ENCODE measurements around the gene SORCS3.
A peak's percentile ranks its signal among the peaks of the same experiment; 100 is the strongest.

Gene SORCS3

DNA sequence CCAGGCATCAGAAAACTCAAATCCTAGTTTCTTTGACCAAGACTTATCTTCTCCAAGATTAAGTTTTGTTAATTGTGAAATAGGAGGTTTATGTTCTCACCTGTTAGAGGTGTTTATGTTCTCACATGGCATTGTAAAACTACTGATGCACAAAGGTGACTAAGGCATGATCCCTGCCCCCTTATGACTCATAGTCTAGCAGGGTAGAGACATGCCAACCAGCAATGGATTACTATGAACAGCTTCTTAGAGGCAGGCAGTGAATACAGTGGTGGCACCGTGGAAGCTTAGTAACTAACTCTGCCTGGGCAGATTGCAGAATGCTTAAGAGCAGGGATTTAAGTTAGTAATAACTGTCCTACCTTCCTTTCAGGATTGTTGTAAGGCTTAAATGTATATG, 400.9 kb downstream of the SORCS3 start:
- no peaks in the 10 kb centered on the region for H3K9me3 Mint-ChIP-seq
- no peaks in the 10 kb centered on the region for H3K4me1 Mint-ChIP-seq
- TF ChIP-seq CTCF (IDR thresholded peaks at IDR 0.05): no peak
- H3K27ac Mint-ChIP-seq: no peak overlapping the region
- peaks cover 3% of the 10 kb centered on the region for H3K27me3 Mint-ChIP-seq (ENCODE audit: low read depth, poor library complexity)
- no peaks in the 10 kb centered on the region for H3K36me3 Mint-ChIP-seq (ENCODE audit: low read depth)
- no peak for DNase-seq
- no peak overlapping the region for H3K4me3 Mint-ChIP-seq

DNA sequence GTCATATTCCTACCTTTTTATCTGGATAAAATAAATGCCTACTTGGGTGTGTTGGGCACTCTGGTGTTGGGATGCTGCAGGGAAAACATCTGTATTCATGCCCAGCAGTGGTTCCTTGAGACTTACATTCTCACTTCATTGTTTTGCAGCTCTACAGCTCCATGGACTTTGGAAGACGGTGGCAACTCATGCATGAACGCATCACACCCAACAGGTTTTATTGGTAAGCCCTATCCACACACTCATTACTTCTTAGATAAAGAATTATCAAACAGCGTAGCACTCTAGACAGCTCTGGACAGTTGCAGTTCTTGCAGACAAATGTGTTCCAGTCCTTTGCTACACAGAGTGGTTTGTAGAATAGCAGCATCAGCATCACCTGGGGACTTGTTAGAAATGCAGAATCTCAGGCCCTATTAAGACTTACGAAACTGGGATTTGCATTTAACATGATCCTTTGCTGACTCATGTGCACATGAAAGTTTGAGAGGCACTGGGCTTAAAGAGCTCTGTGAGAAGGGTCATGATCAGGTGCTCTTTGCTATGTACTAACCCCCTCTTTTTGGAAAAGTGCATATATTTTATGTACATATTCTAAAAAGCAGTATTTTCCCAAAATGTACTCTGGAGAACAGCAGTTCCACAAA, 401.9 kb downstream of the SORCS3 start:
- Mint-ChIP-seq H3K9me3 (no peaks in the 10 kb centered on the region), H3K4me3 (no peak overlapping the region), H3K4me1 (no peaks in the 10 kb centered on the region), H3K36me3 (ENCODE audit: low read depth) (no peaks in the 10 kb centered on the region), H3K27ac (no peak overlapping the region), H3K27me3 (ENCODE audit: low read depth, poor library complexity) (peaks cover 2% of the 10 kb centered on the region)
- DNase-seq: no peak
- no peak for TF ChIP-seq CTCF (IDR thresholded peaks at IDR 0.05)

GRCh38 chr10:105044902-105045301, 403.8 kb downstream of the SORCS3 start:
- peaks cover 6% of the 10 kb centered on the region for H3K4me1 Mint-ChIP-seq
- DNase-seq: no peak
- H3K27ac Mint-ChIP-seq: no peak overlapping the region
- H3K36me3 Mint-ChIP-seq (ENCODE audit: low read depth): no peaks in the 10 kb centered on the region
- TF ChIP-seq CTCF (IDR thresholded peaks at IDR 0.05): no peak
- H3K27me3 Mint-ChIP-seq (ENCODE audit: low read depth, poor library complexity): peaks cover 2% of the 10 kb centered on the region
- no peaks in the 10 kb centered on the region for H3K9me3 Mint-ChIP-seq
- H3K4me3 Mint-ChIP-seq: no peak overlapping the region

DNA sequence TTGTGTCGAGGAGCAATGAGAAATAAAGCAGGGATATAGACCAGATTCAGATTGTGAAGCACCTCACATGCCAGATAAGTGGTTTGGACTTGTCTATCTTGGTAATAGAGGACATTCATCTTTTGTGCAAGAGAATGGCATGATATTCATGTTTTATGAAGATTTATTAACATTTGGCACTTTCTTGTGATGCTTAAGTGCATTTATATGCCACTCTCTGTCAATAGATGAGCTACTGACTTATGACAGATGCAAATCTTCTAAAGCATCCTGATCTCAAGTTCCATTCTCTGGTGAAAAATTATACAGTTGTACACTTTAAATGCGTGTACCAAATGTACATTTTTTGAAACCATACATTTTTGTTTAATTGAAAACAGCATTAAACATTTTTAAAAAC, 415.3 kb downstream of the SORCS3 start:
- Mint-ChIP-seq H3K27ac (no peak overlapping the region), H3K36me3 (ENCODE audit: low read depth) (peaks cover 5% of the 10 kb centered on the region), H3K4me3 (no peak overlapping the region), H3K27me3 (ENCODE audit: low read depth, poor library complexity) (peaks cover 6% of the 10 kb centered on the region), H3K9me3 (peaks cover 16% of the 10 kb centered on the region), H3K4me1 (no peaks in the 10 kb centered on the region)
- TF ChIP-seq CTCF (IDR thresholded peaks at IDR 0.05): no peak
- no peak for DNase-seq

DNA sequence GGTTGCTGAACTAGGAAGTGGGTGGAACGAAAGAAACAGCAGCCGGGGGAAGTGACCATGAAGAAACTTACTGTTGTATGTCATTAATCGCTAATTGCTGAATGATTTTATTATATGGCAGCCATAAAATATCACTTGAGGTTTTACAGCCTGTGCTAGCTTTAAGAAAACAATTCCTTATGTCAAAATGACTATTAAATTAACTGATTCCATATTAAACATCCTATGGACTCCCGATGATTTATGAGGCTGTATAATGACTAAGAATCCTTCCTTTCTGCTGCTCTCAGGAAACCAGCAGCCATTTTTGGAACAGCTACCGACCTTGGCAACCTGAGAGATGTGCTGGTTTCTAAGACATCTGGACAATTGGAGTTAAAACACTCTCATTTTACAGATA, 421.9 kb downstream of the SORCS3 start:
- no peak overlapping the region for H3K27ac Mint-ChIP-seq
- H3K4me1 Mint-ChIP-seq: peaks cover 8% of the 10 kb centered on the region
- no peak for TF ChIP-seq CTCF (IDR thresholded peaks at IDR 0.05)
- no peak overlapping the region for H3K4me3 Mint-ChIP-seq
- no peaks in the 10 kb centered on the region for H3K36me3 Mint-ChIP-seq (ENCODE audit: low read depth)
- H3K27me3 Mint-ChIP-seq (ENCODE audit: low read depth, poor library complexity): peaks cover 3% of the 10 kb centered on the region
- no peak for DNase-seq
- H3K9me3 Mint-ChIP-seq: no peaks in the 10 kb centered on the region

GRCh38 chr10:105063796-105064195, 422.7 kb downstream of the SORCS3 start:
- peak; percentile 53 for DNase-seq
- Mint-ChIP-seq H3K27ac (no peak overlapping the region), H3K9me3 (no peaks in the 10 kb centered on the region), H3K4me3 (no peak overlapping the region), H3K36me3 (ENCODE audit: low read depth) (no peaks in the 10 kb centered on the region), H3K4me1 (peaks cover 8% of the 10 kb centered on the region), H3K27me3 (ENCODE audit: low read depth, poor library complexity) (no peaks in the 10 kb centered on the region)
- TF ChIP-seq CTCF (IDR thresholded peaks at IDR 0.05): peak; percentile 83
